Gastroesophageal sphincter (tissue), 3 donors: ENCODE measurements around the gene SEPTIN1.

Source experiments
- POLR2AphosphoS5 ChIP-seq: sonication (generic); formaldehyde crosslinking; IDR thresholded peaks from one replicate; pipeline ENCODE4 v1.6.1; 2017; ENCODE audit warnings: antibody characterized with exemption
- TF ChIP-seq, protein P1 (sequence below), 4 experiments: fragments of 200-600 bp in 2 of 4; fragments of 450-650 bp in 2 of 4; sonication (generic) in 1 of 4; IDR thresholded peaks; one replicate each; pipeline ENCODE4 v1.5.1; 2017 to 2019; ENCODE audit warnings: antibody characterized with exemption in 4 of 4, mild to moderate bottlenecking in 2 of 4, moderate library complexity in 2 of 4

DNA sequence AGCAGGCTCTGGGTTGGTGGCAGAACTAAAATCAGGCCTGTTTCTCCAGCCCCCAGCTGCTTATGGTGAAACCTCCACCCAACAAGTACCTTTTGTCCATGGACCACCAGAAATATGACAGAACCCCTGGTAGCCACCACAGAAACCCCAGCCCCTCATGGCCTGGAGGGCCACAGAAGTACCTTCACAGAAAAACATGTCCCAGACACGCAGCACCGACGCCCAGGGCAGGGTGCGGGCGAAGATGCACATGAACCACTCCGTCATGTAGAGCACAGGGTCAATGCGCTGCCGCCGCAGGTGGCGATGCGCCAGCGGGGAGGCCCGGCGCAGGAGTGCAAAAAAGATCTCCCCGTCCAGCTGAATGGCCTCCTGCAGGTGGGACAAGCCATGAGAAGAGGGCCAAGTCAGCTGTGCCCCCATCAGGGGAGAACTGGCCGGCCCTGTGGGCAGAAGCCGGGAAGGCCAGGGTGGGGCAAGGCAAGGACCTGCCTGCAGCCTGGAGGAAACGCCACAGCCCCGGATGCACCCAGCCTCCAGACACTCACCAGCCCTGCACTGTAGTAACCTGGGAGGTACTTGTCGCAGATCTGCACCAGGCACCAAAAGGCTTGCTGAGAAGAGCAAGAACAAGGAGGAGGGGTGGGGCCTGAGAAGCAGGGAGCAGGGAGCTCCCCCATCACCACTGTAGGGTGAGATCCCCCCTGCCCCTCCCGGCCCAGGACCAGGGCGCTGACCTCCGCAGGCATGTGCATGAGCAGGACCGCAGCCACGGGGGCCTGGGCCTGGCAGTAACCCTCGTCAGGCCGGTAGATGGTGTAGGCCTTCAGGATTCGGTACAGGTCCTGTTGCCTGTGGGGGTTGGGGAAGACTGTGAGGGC, 23.1 kb downstream of the SEPTIN1 start:
- TF ChIP-seq, protein P1, sequence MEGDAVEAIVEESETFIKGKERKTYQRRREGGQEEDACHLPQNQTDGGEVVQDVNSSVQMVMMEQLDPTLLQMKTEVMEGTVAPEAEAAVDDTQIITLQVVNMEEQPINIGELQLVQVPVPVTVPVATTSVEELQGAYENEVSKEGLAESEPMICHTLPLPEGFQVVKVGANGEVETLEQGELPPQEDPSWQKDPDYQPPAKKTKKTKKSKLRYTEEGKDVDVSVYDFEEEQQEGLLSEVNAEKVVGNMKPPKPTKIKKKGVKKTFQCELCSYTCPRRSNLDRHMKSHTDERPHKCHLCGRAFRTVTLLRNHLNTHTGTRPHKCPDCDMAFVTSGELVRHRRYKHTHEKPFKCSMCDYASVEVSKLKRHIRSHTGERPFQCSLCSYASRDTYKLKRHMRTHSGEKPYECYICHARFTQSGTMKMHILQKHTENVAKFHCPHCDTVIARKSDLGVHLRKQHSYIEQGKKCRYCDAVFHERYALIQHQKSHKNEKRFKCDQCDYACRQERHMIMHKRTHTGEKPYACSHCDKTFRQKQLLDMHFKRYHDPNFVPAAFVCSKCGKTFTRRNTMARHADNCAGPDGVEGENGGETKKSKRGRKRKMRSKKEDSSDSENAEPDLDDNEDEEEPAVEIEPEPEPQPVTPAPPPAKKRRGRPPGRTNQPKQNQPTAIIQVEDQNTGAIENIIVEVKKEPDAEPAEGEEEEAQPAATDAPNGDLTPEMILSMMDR (IDR thresholded peaks at IDR 0.05): no peak
- no peak for TF ChIP-seq POLR2AphosphoS5
